Fibroblast of the aortic adventitia (primary cell): ENCODE results near the gene SERPINA3. TPM values are rescaled to one million over a fixed set of nuclear protein-coding genes. Genes with fewer than 3 reads are reported as not detected.
A peak's percentile ranks its signal among the peaks of the same experiment; 100 is the strongest.
"Not testable (repeated sequence)": the region's sequence is repeated elsewhere in the genome, so short reads cannot be mapped to it uniquely, and the experiment has no call there.

Experiments used
- DNase-seq: peaks from one replicate; pipeline ENCODE4 v3.0.0-alpha.2; 2010; ENCODE audit warnings: low read depth
- H3K4me3 ChIP-seq: 2 replicates; pipeline ENCODE4 v1.5.1; 2011; ENCODE audit warnings: low read depth, mild to moderate bottlenecking, control low read depth, low read length, moderate library complexity
- total RNA-seq: library from RNA; depleted of rRNA; stranded (reverse); fragments of >200 nt; gene quantifications from 2 replicates; pipeline ENCODE4 v1.2.3, GENCODE V29; 2012; ENCODE audit warnings: low replicate concordance
- TF ChIP-seq, protein P1 (sequence below): IDR thresholded peaks from 2 replicates; pipeline ENCODE4 v1.5.1; 2011; ENCODE audit warnings: mild to moderate bottlenecking, low read length, control low read depth, inconsistent platforms; ENCODE audit not compliant: insufficient read depth

Gene SERPINA3
- total RNA-seq, 1 donor: 13.6 TPM

DNA sequence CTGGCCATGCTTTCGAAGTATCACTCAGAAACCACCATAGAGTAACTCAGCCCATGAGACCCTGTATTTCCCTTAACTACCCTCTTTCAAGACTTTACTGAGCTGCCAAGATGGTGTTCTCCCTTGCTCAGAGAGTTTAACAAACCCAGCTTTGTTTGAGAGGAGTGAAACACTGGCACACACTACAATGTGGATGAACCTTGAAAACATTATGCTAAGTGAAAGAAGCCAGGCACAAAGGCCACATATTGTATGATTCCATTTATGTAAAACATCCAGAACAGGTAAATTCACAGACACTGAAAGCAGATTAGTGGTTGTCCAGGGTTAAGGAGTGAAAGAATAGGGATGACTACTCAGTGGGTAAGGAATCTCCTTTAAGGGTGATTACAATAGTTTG is 18.9 kb downstream of the SERPINA3 start:
- TF ChIP-seq, protein P1, sequence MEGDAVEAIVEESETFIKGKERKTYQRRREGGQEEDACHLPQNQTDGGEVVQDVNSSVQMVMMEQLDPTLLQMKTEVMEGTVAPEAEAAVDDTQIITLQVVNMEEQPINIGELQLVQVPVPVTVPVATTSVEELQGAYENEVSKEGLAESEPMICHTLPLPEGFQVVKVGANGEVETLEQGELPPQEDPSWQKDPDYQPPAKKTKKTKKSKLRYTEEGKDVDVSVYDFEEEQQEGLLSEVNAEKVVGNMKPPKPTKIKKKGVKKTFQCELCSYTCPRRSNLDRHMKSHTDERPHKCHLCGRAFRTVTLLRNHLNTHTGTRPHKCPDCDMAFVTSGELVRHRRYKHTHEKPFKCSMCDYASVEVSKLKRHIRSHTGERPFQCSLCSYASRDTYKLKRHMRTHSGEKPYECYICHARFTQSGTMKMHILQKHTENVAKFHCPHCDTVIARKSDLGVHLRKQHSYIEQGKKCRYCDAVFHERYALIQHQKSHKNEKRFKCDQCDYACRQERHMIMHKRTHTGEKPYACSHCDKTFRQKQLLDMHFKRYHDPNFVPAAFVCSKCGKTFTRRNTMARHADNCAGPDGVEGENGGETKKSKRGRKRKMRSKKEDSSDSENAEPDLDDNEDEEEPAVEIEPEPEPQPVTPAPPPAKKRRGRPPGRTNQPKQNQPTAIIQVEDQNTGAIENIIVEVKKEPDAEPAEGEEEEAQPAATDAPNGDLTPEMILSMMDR: no peak
- H3K4me3 ChIP-seq: no peak overlapping the region
- DNase-seq: no peak

DNA sequence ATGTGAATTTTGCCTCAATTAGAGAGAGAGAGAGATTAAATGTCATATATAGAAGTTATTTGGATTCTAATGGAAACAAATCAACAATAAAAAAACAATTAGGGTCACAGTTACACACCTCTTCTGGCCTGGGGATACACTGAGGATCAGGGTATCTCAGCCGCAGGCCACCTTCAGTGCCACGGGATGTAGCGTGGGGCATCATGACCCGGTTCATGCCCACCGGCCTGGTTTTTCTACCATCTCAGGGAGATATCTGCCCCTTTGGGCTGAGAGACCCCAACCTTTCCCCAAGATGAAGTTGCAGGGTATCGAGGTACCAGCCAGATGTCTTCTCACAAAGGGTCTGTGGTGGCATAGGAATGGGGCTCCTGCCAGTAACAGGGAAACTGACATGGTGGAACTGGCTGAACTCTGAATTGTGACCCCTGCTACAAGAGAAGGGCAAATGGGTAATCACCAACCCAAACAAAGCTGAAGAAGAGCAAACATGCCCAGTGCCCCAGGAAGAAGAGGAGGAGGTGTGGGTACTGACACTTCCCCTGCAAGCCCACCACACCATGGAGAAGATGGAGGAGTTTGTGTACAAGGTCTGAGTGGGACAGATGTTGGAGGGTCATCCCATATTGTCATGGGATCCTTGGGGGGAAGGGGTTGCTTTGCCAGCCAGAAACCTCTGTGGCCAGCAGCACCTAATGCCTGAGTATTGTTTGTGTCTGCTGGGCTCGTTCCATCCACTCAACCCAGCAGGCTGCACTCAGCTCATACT is 19.5 kb downstream of the SERPINA3 start:
- no peak overlapping the region for H3K4me3 ChIP-seq
- DNase-seq: no peak
- TF ChIP-seq, protein P1: no peak

DNA sequence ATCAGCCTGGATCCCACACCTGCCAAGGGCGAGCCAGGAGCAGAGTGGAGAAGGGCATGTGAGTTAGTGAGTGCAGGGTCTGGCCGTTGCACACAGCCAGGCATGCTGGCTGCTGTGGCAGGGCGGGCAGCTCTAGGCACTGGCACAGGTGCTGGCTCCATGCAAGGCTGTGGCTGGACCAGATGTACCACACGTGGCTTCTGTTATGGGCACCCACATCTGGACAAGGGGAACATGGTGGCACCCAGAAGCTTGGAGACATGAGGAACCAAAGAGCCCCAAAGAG is 20.1 kb downstream of the SERPINA3 start:
- TF ChIP-seq, protein P1: no peak
- no peak for DNase-seq
- H3K4me3 ChIP-seq: no peak overlapping the region

DNA sequence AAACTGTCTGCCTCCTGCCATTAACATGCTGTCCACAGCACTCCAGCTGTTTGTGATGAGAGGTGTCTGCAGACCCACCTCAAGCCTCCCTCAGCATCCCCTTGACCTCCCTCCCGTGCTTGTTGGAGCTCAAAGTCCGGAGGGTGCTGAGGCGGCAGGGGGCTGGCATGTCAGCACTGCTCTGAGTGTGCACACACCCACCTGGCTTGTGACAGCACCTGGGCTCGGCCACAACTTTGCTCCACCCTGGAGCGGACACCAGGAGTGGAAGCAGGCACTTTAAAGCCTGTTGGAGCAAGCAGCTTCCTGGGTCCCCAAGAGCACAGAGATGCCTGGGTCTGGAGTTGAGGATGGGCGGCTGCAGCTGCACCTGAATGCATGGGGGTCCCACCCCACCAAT is 20.9 kb downstream of the SERPINA3 start:
- no peak overlapping the region for H3K4me3 ChIP-seq
- DNase-seq: no peak
- TF ChIP-seq, protein P1: no peak

DNA sequence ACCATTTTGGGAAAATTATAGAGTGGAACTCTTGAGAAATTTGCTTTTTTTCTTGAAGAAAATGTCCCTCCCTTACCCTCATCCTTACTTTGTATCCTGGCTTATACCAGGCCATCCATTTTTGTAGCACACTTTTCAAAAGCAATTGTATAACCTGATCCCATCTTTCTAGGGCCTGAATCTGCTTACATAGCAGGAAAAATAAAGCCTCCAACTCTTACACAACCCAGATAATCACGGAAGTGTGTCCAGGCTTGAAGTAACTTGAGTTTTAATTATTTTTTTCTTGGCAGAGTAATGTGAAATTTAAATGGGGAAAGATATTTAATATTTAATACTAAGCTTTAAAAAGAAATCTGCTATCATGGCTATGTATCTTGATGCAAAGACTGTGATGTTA is 23.0 kb downstream of the SERPINA3 start:
- TF ChIP-seq, protein P1: no peak
- DNase-seq: no peak
- H3K4me3 ChIP-seq: no peak overlapping the region

DNA sequence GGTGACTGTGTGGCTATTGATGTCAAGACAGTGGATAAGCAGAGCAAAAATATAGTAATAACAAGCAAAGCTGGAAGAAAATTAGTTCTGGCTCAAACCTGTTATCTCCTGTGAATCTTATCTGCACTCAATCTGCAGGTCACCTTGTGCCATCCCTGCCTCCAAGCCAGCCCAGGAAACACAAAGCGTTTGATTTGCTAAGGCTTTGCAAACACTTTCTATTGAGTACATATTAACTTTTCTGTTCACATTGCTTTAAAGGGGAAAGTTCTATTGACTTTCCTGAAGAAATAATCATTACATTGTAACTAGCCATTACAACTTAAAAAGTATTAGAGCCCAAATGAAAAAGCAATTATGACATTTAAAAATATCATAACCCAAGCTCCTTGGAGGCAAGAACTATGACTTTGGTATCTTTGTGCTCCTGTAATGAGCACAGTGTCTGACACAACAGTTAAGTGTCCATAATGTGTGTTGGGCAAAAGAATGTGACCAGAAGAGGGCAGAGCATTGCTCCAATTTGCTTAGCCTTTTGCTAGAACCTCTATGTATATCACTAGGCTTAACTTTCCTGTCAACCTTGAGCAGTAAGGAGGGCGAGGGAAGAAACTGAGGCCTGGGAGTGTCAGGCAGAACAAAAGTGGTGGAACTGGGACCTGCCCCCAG is 24.7 kb downstream of the SERPINA3 start:
- TF ChIP-seq, protein P1: no peak
- no peak overlapping the region for H3K4me3 ChIP-seq
- DNase-seq: peak; percentile 4

DNA sequence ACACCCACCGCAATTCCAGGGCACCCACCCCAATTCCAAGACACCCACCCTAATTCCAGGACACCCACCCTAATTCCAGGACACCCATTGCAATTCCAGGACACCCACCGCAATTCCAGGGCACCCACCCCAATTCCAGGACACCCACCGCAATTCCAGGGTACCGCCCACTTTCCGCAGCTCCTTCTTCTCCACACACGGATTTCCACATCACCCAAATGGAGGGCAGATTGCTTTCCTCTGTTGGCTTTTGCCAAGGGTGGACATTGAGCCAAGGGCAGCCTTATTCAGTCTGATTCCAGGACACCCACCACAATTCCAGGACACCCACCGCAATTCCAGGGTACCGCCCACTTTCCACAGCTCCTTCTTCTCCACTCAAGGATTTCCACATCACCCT is 25.6 kb downstream of the SERPINA3 start:
- not testable (repeated sequence) for DNase-seq, H3K4me3 ChIP-seq
